NCI-H187 treated with DMSO at 0.1 percent for 48 hours (cell line): ENCODE measurements around the gene GRHPR.

Source experiments
- DNase-seq: peaks from one replicate; lab custom pipeline; 2025; lab: John Stamatoyannopoulos, UW

Gene GRHPR

DNA sequence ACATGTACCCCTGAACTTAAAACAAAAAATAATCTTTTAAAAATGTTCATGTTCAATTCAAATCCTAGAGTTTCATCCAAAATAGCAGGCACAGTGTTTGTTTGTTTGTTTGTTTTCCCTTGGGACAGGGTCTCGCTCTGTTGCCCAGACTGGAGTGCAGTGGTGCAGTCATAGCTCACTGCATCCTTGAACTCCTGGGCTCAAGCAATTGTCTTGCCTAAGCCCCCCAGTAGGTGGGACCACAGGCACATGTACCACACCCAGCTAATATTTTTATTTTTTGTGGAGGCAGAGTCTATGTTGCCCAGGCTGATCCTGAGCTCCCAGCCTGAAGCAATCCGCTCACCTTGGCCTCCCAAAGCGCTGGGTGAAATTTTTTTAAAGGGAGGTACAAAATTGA is 58.3 kb downstream of the GRHPR start:
- DNase-seq = no peak

DNA sequence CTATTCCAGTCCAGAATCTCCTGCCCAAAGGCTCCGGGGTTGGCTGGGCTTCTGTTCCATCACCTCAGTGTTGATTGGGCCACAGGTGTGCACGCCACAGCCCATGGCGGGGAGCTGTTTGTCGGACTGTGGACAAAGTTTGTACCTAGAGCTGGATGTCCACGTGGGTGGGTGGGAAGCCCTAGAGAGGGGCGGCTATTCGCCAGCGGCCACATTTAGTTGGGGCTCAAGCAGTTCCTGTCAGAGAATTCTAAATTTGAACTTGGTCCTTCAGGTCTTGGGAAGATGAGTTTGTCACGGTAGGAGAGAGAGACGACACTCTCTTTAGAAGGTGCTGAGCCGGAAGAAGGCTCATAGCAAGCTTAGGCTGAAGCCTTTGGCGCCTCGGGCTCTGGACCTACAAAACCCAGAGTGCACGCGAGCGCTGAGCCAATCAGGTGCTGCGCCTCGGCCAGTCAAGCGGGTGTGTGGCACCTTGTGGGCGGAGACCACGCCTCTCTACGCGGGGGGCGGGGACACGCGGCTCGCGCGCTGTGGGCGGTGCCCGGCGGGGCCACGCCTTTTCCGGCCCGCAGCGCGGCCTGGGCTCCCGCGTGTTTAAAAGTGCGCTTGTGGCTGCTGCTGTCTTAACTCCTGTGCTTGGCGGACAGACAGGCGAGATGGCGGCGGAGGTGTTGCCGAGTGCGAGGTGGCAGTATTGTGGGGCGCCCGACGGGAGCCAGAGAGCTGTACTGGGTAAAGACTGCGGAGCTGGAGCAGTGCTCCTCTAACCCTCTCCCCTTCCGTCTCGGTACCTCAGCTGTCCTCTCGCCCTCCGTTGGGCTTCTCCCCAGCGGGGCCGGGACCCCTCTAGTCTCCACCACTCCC is 63.1 kb downstream of the GRHPR start, which contains the start of gene POLR1E:
POLR1E (plus strand) TSS at position 560 of the 867 bp plus-strand sequence; CDS start at position 660, 100 bp downstream.
- DNase-seq = peak; percentile 29

DNA sequence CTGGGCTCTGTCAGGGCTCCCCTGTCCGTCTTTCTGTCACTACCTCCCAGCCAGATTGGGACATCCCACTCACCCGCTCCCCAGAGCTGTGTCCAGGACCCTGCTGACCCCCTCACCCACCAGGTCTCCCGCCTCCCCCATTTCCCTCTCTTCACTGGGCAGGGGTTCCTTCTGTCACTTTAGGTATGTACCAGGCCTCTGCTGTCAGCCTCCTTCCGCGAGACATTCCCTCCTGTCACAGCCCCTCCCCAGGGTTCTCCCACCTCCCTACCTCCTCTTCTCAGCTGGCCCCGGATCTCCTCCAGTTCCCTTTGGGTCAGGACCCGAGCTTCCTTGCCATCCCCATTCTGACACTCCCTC is 63.7 kb downstream of the GRHPR start:
- no peak for DNase-seq
